NK-92 treated with Interleukin-12 subunit alpha and Interleukin-12 subunit beta, amount 100 ng/mL, for 24 hours (cell line): Measurements from ENCODE around the gene APOE.
"Not testable (repeated sequence)": the region's sequence is repeated elsewhere in the genome, so short reads cannot be mapped to it uniquely, and the experiment has no call there.

ENCODE experiments used
- DNase-seq: peaks from one replicate; lab custom pipeline; 2025; lab: John Stamatoyannopoulos, UW

Gene APOE

DNA sequence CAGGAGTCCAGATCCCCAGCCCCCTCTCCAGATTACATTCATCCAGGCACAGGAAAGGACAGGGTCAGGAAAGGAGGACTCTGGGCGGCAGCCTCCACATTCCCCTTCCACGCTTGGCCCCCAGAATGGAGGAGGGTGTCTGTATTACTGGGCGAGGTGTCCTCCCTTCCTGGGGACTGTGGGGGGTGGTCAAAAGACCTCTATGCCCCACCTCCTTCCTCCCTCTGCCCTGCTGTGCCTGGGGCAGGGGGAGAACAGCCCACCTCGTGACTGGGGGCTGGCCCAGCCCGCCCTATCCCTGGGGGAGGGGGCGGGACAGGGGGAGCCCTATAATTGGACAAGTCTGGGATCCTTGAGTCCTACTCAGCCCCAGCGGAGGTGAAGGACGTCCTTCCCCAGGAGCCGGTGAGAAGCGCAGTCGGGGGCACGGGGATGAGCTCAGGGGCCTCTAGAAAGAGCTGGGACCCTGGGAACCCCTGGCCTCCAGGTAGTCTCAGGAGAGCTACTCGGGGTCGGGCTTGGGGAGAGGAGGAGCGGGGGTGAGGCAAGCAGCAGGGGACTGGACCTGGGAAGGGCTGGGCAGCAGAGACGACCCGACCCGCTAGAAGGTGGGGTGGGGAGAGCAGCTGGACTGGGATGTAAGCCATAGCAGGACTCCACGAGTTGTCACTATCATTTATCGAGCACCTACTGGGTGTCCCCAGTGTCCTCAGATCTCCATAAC lies at the start of gene APOE:
Gene APOE (plus strand): TSS at position 360 of the 724 bp plus-strand sequence. CDS start 829 bp downstream, outside the sequence.
- DNase-seq = no peak

DNA sequence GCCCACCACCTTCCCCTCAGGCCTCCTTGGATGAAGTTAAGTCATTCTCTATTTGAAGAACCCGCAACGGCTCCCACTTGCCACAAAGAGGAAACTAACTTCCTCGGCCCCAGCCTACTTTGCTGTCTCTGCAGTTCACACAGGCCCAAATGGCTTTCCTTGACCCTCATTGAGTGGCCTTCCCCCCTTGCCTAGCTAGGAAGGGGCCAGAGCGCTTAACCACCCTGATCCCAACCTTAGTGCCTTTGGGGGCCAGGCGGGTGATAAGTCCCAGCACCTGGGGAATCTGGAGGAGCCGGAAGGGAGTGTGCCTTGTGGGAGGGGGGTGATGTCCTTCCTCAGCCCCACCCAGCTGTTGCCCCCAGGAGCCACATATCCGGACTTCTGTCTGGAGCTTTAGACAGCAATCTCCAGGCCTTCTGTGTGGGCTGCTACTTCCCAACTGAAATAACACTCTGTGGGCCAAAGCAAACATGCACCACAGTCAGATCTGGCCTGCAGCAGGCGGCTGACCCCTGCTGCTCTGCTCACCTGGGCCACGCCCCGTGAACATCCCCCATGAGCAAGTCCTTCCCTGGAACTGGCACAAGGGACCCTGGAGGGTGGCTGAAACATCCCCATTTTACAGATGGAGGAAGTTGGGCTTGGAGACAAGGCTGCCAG lies 49.0 kb upstream of the APOE start:
- DNase-seq = no peak

DNA sequence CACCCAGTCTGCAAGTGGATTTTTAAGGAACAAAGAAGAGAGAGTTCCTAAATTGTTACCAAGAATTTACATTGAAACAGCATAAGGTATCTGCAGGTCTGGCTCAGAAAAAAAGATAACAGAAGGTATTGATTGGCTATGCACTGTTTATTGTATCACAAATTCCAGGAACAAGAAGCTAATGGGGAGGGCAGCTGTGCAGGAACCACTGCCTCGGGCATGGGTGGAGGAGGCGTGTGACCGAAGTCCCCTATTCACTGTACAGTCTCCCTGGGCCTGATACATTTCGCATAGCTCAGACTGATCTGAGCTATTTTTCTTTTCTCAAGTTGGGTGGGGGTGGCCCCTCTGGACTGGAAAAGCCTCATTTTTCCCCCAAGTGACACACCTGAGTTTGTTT lies 47.8 kb upstream of the APOE start:
- no peak for DNase-seq

DNA sequence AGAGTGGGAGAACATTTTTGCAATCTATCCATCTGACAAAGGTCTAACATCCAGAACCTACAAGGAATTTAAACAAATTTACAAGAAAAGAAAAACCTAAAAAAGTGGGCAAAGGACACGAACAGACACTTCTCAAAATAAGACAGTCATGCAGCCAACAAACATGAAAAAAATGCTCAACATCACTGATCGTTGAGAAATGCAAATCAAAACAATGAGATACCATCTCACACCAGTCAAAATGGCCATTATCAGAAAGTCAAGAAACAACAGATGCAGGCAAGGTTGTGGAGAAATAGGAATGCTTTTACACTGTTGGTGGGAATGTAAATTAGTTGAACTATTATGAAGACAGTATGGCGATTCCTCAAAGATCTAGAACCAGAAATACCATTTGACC lies 44.0 kb upstream of the APOE start:
- DNase-seq = not testable (repeated sequence)

DNA sequence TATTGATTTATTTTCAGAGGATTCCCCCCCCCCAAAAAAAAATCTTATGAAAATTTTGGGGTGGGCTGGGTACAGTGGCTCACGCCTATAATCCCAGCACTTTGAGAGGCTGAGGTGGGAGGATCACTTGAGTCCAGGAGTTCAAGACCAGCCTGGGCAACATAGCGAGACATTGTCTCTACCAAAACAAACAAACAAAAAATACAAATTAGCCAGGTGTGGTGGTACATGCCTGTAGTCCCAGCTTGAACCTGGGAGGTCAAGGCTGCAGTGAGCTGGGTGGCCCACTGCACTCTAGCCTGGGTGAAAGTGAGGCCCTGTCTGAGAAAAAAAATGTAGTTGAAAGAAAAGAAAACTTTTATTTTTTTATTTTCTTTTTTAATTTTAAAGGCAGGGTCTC lies 41.6 kb upstream of the APOE start:
- no peak for DNase-seq

DNA sequence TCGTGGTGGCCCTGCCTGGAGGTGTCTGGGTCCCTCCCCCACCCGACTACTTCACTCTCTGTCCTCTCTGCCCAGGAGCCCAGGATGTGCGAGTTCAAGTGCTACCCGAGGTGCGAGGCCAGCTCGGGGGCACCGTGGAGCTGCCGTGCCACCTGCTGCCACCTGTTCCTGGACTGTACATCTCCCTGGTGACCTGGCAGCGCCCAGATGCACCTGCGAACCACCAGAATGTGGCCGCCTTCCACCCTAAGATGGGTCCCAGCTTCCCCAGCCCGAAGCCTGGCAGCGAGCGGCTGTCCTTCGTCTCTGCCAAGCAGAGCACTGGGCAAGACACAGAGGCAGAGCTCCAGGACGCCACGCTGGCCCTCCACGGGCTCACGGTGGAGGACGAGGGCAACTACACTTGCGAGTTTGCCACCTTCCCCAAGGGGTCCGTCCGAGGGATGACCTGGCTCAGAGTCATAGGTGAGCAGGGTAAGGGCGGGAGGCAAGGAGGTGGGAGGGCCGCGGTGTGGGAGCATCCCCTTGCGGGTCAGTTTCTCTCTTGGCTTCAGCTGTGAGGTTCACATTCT lies 40.3 kb upstream of the APOE start:
- no peak for DNase-seq

DNA sequence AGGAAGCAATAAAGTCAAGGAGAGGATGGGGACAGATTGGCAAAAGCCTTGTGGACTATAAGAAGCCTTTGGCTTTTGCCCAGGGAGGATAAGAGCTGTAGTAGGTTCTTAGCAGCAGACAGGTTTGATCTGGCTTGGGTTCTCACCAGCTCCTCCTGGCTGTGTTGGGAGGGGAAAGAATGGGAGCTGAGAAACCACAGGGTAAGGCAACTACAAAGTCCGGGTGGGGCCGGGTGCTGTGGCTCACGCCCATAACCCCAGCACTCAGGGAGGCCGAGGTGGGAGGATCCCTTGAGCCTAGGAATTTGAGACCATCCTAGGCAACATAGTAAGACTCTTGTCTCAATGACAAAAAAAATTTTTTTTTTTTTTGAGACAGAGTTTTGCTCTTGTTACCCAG lies 38.9 kb upstream of the APOE start:
- DNase-seq = no peak

DNA sequence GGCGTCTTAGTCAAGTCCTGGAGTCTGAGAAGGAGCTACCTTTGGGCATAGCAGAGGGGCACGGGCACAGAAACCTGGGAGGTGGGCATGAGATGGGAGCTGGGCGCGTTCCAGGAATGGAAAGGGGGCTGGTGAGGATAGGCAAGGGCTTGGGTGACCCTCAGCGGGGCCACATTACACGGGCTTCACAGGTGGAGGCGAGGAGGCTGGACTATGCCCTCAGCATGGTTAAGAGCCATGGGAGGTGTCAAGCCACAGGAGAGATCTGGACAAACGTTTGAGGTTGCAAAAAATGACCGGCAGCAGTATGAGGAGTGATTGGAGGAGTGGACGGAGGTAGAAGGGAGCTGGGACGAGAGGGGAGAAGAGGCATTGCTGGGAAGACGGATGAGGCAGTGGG lies 38.0 kb upstream of the APOE start:
- no peak for DNase-seq

DNA sequence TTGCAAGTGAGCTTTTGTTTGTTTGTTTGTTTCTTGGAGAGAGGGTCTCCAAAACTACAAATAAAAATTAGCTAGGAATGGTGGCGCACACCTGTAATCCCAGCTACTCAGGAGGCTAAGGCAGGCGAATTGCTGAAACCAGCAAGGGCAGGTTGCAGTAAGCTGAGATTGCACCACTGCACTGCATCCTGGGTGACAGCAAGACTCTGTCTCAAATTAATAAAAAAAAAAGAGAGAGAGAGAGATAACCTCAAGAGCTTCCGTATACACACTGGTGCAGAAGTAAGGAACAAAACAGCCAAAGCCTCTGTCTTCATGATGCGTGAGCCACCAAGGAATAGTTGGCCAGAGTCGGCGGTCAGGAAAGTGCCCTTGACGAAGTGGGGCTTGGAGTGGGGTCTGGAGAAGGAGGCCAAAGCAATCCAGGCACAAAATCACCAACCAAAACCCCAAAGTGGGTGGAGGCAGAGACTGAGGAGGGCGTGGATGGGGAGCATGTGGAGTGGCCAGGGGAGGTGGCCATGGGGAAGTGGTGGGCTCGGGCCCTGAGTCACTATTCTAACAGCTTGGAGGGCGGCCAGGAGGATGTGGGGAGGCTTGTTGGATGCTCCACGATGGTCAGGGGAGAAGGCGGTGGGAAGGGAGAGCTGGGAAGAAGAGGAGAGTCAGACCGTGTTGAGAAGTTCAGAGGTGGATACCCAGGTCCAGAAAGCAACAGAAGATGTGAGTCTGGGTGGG lies 35.7 kb upstream of the APOE start:
- DNase-seq = no peak

DNA sequence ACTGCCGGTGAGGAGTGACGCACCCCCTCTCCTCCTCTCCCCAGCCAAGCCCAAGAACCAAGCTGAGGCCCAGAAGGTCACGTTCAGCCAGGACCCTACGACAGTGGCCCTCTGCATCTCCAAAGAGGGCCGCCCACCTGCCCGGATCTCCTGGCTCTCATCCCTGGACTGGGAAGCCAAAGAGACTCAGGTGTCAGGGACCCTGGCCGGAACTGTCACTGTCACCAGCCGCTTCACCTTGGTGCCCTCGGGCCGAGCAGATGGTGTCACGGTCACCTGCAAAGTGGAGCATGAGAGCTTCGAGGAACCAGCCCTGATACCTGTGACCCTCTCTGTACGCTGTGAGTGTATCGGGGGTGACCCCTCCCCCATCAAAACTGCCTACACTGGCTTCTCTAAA lies 33.8 kb upstream of the APOE start:
- DNase-seq = no peak

DNA sequence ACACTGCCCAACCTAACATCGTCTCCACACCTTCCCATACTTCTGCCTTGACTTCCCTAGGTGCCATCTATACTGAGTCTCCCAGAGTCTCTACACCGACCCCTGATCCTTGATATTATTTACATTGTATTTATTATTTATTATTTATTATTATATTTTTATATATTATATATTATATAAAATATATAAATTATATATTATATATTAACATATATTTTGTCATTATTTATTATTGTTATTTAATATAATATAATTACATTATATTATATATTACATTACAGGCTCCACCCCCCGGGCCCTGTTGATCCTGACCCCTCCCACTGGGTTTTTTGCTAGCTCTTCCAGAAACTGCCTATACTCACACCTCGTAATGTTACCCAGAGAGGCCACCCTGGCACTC lies 32.9 kb upstream of the APOE start:
- no peak for DNase-seq

DNA sequence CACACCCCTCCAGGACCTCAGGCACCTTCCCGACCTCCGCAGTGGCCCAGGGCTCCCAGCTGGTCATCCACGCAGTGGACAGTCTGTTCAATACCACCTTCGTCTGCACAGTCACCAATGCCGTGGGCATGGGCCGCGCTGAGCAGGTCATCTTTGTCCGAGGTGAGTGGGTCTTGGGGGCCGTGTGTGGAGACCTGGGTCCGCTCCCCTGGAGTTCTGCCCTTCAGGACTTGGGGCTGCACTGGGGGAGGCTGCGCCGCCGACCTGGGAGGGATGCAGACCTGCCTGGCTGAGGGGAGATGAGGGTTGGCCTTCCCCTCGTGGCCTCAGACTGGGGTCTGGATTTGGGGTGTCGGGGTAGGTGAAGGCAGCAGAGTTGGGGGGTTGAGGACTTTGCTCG lies 31.3 kb upstream of the APOE start:
- no peak for DNase-seq

DNA sequence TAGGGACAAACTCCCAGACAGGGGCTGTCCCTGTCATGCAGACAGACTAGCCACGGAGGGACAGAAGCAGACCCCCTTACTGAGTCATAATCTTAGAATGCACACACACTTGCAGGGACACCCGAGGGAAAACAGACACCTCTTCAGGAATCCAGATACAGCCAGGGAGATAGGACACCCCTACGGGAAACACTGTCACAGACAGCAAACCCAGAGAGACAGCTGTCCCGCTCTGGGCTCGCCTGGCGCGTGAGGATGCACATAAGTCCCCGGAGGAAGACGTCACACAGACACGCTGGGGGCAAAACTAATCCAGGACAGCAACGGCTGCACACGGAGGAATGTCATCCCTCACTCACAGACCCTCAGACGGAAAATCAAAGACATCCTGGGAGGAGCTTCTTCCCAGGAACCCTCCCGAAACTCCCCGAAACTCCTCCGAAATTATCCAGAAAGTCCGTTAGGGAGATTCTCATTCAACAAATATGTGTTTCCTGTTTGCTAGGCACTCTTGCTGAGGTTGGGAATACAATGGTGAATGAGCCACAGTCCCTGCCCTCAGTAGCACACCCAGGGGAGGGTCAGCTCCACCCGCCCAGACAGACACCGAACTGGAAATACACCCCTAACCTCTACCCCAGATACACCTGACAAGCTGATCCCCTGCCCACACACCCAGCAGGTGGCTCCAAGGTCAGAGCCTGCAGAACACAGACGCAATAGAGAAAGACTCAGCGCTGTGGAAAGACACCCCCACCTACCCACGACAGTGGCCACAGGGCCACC lies 29.7 kb upstream of the APOE start:
- no peak for DNase-seq

DNA sequence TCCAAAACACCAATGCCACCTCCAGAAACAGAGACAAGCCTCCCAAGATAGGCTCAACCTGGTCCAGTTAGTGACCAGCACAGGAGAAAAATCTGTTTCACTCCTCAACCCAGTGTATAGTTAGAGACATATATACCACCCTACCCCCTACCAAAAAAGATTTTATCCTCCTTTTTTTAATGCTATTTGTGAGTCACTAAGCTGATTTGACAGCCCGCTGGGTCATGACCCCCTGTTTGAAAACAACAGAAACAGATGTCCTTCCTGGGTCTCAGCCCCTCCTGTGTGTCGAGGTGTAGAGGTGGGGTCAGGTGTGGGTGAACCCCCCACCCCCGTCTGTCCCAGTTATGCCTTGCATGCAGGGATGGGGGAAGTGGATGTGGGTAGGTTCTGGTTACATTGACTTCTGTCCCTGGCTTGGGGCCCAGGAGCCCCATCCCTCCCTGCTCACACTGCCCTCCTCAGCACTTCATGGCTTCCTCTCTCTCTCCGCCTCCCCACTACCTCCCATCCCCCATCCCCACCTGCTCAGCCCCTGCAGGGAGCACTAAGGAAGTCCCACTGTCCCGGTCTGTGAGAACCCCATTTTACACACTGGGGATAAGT lies 28.6 kb upstream of the APOE start:
- DNase-seq = no peak

DNA sequence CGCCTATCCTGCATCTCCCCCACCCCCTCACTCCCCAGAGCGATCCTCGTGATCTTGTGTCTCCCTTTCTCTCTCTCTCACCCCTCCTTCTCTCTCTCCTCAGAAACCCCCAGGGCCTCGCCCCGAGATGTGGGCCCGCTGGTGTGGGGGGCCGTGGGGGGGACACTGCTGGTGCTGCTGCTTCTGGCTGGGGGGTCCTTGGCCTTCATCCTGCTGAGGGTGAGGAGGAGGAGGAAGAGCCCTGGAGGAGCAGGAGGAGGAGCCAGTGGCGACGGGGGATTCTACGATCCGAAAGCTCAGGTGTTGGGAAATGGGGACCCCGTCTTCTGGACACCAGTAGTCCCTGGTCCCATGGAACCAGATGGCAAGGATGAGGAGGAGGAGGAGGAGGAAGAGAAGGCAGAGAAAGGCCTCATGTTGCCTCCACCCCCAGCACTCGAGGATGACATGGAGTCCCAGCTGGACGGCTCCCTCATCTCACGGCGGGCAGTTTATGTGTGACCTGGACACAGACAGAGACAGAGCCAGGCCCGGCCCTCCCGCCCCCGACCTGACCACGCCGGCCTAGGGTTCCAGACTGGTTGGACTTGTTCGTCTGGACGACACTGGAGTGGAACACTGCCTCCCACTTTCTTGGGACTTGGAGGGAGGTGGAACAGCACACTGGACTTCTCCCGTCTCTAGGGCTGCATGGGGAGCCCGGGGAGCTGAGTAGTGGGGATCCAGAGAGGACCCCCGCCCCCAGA lies 27.3 kb upstream of the APOE start:
- DNase-seq = no peak

DNA sequence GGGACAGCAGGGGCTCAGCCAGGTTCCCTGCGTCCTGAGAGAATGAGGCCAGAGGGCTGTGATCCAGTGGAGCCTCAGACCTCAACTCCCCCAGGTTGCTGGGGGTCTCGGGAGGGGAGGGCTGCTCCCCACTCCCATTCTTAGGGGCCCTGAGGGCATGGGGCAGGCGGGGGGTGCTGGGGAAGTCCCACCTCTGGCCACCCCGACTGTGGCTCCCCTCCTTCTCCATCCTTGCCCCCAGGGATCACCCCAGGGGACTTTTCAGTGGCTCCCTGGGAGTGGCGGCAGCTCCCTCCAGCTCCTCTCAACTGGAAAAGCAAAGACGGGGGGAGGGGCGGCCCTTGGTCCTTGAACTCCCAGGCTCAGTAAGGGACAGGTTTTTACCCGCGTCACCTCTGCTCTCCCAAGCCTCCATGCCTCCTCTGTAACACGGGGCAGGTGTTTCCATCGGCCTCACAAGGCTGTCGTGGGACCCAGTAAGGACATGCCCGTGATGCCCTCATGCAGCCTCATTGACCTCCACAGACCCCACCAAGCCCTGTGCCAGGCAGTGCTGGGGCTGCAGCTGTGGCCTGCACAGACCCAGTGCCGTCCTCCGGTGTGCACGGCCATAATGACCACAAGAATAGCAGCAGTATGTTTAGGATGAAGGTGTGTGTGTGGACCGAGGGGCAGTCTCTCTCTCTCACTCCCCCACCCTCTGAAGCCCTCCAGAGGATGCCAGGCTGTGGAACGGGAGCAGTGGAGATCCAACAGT lies 26.1 kb upstream of the APOE start:
- DNase-seq = no peak

DNA sequence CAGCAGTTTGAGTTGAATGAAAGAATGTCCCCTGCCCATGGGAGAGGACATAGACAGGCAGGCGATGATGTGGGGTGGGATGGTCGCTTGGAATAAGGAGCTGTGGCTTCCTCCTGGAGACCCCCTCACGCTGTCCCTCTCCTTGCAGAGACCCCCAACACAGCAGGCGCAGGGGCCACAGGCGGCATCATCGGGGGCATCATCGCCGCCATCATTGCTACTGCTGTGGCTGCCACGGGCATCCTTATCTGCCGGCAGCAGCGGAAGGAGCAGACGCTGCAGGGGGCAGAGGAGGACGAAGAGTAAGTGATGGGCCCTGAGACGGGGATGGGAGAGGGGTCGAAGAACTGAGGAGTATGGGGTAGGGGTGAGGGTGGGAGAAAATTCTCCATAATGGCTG lies 23.5 kb upstream of the APOE start:
- no peak for DNase-seq

DNA sequence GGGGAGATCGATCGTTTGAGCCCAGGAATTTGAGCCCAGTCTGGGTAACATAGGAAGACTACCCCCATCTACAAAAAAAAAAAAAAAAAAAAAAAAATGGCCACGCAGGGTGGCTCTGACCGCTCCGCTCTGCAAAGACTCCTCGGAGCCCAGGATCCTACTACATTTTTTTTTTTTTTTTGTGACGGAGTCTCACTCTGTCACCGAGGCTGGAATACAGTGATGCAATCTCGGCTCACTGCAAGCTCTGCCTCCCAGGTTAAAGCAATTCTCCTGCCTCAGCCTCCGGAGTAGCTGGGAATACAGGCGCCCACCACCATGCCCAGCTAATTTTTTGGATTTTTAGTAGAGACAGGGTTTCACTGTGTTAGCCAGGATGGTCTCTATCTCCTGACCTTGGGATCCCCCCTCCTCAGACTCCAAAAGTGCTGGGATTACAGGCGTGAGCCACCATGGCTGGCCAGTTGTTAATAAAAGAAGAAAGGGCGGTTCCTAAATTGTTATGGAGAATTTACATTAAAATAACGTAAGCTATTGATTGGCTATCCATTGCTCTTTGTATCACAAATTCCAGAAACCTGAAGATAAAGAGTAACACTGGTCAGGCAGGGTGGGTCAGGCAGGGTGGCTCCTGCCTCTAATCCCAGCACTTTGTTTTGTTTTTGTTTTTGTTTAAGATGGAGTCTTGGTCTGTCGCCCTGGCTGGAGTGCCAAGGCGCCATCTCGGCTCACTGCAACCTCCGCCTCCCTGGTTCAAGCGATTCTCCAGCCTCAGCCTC lies 22.8 kb upstream of the APOE start:
- not testable (repeated sequence) for DNase-seq

DNA sequence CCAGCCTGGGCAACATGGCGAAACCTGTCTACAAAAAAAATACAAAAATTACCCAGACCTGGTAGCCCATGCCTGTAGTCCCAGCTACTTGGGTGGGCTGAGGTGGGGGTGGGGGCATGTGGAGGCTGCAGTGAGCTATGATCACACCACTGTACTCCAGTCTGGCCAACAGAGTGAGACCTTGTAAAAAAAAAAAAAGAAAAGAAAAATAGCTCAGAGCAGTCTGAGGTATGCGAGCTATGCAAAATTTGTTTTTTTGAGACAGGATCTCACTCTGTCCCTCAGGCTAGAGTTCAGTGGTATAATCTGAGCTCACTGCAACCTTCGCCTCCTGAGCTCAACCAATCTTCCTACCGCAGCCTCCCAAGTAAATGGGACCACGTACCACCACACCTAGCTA lies 21.7 kb upstream of the APOE start:
- no peak for DNase-seq
